GM12878 (cell line): ENCODE data around the gene IFT52. TPM values are rescaled to one million over a fixed set of nuclear protein-coding genes. Genes with fewer than 3 reads are reported as not detected.

Experiments
- ATAC-seq: fragments of 200-7000 bp; cut with Tn5 transposase; 3 replicates; pipeline ENCODE4 v1.9.1; 2020; ENCODE audit warnings: mild to moderate bottlenecking, moderate library complexity
- BruUV-seq: library from RNA; stranded (reverse); fragments of 400-500 nt; replicated peaks from 2 replicates; lab custom pipeline; 2021; lab: Mats Ljungman, UMichigan
- CTCF ChIA-PET: fragments of 300-600 bp; sonication (Branson Sonifier 250); formaldehyde crosslinking; extraction: SDS; loops from one replicate; lab custom pipeline; 2021; ENCODE audit warnings: inconsistent platforms; lab: Yijun Ruan, JAX
- POLR2A ChIA-PET: fragments of 350-600 bp; formaldehyde crosslinking; extraction: SDS; loops from one replicate; lab custom pipeline; 2021; ENCODE audit warnings: inconsistent platforms; lab: Charles Lee
- RAD21 ChIA-PET: fragments of 300-600 bp; sonication (Branson Sonifier 250); formaldehyde crosslinking; loops from one replicate; lab custom pipeline; 2023; ENCODE audit warnings: antibody characterized with exemption; ENCODE audit not compliant: unreplicated experiment; lab: Charles Lee
- SMC1A ChIA-PET: fragments of 300-600 bp; sonication (Branson Sonifier 250); formaldehyde crosslinking; loops from one replicate; lab custom pipeline; 2023; ENCODE audit not compliant: unreplicated experiment, uncharacterized antibody; lab: Charles Lee
- DNase-seq: peaks from one replicate; pipeline ENCODE4 v3.0.0-alpha.2; 2011; ENCODE audit warnings: low read depth, low spot score
- FAIRE-seq: peaks from 3 replicates; lab custom pipeline; 2011; peaks lifted over from hg19 to GRCh38; lab: Jason Lieb, UNC
- H2AFZ ChIP-seq: 2 replicates; pipeline ENCODE4 v1.6.0; 2011; ENCODE audit warnings: low read depth, low read length, control low read depth; ENCODE audit not compliant: control insufficient read depth
- H3K27ac ChIP-seq: 2 replicates; pipeline ENCODE4 v1.5.1; 2011; ENCODE audit warnings: control low read depth; ENCODE audit not compliant: control insufficient read depth, insufficient read depth
- H3K27me3 ChIP-seq, 2 experiments: replicated peaks in 1 of 2; 2 replicates each; pipeline versions ENCODE4 v1.6.0 to v1.6.1; 2011; ENCODE audit warnings: low read length in 1 of 2; ENCODE audit not compliant: control insufficient read depth in 2 of 2, insufficient read depth in 2 of 2
- H3K36me3 ChIP-seq, 2 experiments: 2 replicates each; pipeline ENCODE4 v1.5.1; 2011; ENCODE audit warnings: low read length in 1 of 2; ENCODE audit not compliant: control insufficient read depth in 2 of 2, insufficient read depth in 2 of 2
- H3K4me1 ChIP-seq: 2 replicates; pipeline ENCODE4 v1.6.1; 2011; ENCODE audit warnings: mild to moderate bottlenecking, low read length, moderate library complexity, mixed read lengths; ENCODE audit not compliant: control insufficient read depth, insufficient read depth
- H3K4me2 ChIP-seq: 2 replicates; pipeline ENCODE4 v1.6.0; 2011; ENCODE audit warnings: control low read depth; ENCODE audit not compliant: control insufficient read depth, insufficient read depth
- H3K4me3 ChIP-seq: fragments of 200-600 bp; sonication (generic); 2 replicates; pipeline ENCODE4 v1.5.1; 2016
- H3K79me2 ChIP-seq: 2 replicates; pipeline ENCODE4 v1.6.0; 2011; ENCODE audit warnings: low read length; ENCODE audit not compliant: control insufficient read depth, insufficient read depth
- H3K9ac ChIP-seq: 2 replicates; pipeline ENCODE4 v1.8.0; 2011; ENCODE audit warnings: low read length, control low read depth, mixed read lengths; ENCODE audit not compliant: control insufficient read depth, insufficient read depth
- H3K9me3 ChIP-seq: replicated peaks from 3 replicates; pipeline ENCODE4 v1.5.1; 2011; ENCODE audit warnings: mild to moderate bottlenecking, low read length; ENCODE audit not compliant: control insufficient read depth, insufficient read depth
- H4K20me1 ChIP-seq: 2 replicates; pipeline ENCODE4 v1.6.0; 2011; ENCODE audit not compliant: control insufficient read depth, insufficient read depth
- CREM ChIP-seq: IDR thresholded peaks from 2 replicates; pipeline ENCODE4 v1.6.1; 2014; ENCODE audit warnings: antibody characterized with exemption, low read depth
- KLF5 ChIP-seq: fragments of 450-650 bp; IDR thresholded peaks from 2 replicates; pipeline ENCODE4 v1.6.1; 2014; ENCODE audit warnings: mild to moderate bottlenecking; ENCODE audit not compliant: partially characterized antibody
- MXI1 ChIP-seq: fragments of 150-350 bp; IDR thresholded peaks from 2 replicates; pipeline ENCODE4 v1.6.1; 2011; ENCODE audit warnings: low read depth, mild to moderate bottlenecking, inconsistent platforms, low read length, improper control_type of control experiment
- MYB ChIP-seq: fragments of 150-350 bp; IDR thresholded peaks from 2 replicates; pipeline ENCODE4 v1.6.1; 2014; ENCODE audit warnings: mild to moderate bottlenecking, low read depth, low read length, borderline replicate concordance
- RELA ChIP-seq: fragments of 450-650 bp; IDR thresholded peaks from 2 replicates; pipeline ENCODE4 v1.8.0; 2014; ENCODE audit warnings: borderline replicate concordance; ENCODE audit not compliant: partially characterized antibody
- SREBF1 ChIP-seq: IDR thresholded peaks from 2 replicates; pipeline ENCODE4 v1.6.1; 2012; ENCODE audit warnings: mild to moderate bottlenecking, low read length
- TARDBP ChIP-seq: IDR thresholded peaks from 2 replicates; pipeline ENCODE4 v1.6.1; 2016; ENCODE audit warnings: borderline replicate concordance
- WRNIP1 ChIP-seq: IDR thresholded peaks from 2 replicates; pipeline ENCODE4 v1.6.1; 2011; ENCODE audit warnings: low read depth, low read length, improper control_type of control experiment, borderline replicate concordance
- YBX1 ChIP-seq: fragments of 450-650 bp; IDR thresholded peaks from 2 replicates; pipeline ENCODE4 v1.6.1; 2016; ENCODE audit warnings: antibody characterized with exemption
- ZZZ3 ChIP-seq: IDR thresholded peaks from 2 replicates; pipeline ENCODE4 v1.6.1; 2011; ENCODE audit warnings: low read depth; ENCODE audit not compliant: control insufficient read depth, insufficient read length
- WGBS: methylation state at CpG from one replicate; pipeline ENCODE4 v1.1.6; 2016; ENCODE audit warnings: low lambda C conversion rate; ENCODE audit not compliant: insufficient replicate concordance, insufficient coverage; ENCODE audit errors: missing lambda C conversion rate; 5-methylcytosine and 5-hydroxymethylcytosine counted together
- in situ Hi-C: fragments of 300-500 bp; cut with MboI; formaldehyde crosslinking; loops from 9 replicates; pipeline ENCODE4 v1.14.3; 2018; ENCODE audit warnings: mixed read lengths
- intact Hi-C: fragments of 100-400 bp; cut with micrococcal nuclease; formaldehyde crosslinking; loops from one replicate; pipeline ENCODE4 v1.14.2; 2022; ENCODE audit not compliant: unreplicated experiment
- polyA plus RNA-seq, 11 experiments: library from polyadenylated mRNA; depleted of rRNA in 4 of 11; unstranded in 6 of 11; stranded (reverse) in 5 of 11; fragments of >200 nt; fragmentation: Nextera tagmentation in 4 of 11; fragmentation: Illumina TruSeq in 1 of 11; extraction: Ambion mirVana in 4 of 11; extraction: Trizol in 1 of 11; gene quantifications; 1 replicate in 1 of 11; 2 replicates in 10 of 11; pipeline versions ENCODE4 v1.2.1 to v1.2.3, GENCODE V29; 2011 to 2016; ENCODE audit warnings: inconsistent platforms in 2 of 11, missing spikeins in 2 of 11, low read depth in 1 of 11
- total RNA-seq, 4 experiments: library from RNA; depleted of rRNA in 3 of 4; stranded (reverse); fragments of >200 nt in 3 of 4; fragmentation: Illumina TruSeq in 1 of 4; extraction: Trizol in 1 of 4; gene quantifications; 2 replicates each; pipeline versions ENCODE4 v1.2.1 to v1.2.3, GENCODE V29; 2013 to 2021
- TF ChIP-seq, protein P1 (sequence below): IDR thresholded peaks from 2 replicates; pipeline ENCODE4 v1.6.1; 2011; ENCODE audit warnings: low read depth, mild to moderate bottlenecking, low read length, moderate library complexity, borderline replicate concordance; ENCODE audit errors: extremely low read depth
- TF ChIP-seq, protein P2 (sequence below): fragments of 450-650 bp; IDR thresholded peaks from 2 replicates; pipeline ENCODE4 v1.6.1; 2017; ENCODE audit warnings: low read depth, mild to moderate bottlenecking, moderate library complexity
- TF ChIP-seq, protein P3 (sequence below): IDR thresholded peaks from 2 replicates; pipeline ENCODE4 v1.6.1; 2012; ENCODE audit warnings: improper control_type of control experiment, low read depth, low read length; ENCODE audit not compliant: insufficient replicate concordance
- TF ChIP-seq, protein P4 (sequence below), 3 experiments: IDR thresholded peaks in 2 of 3; conservative IDR thresholded peaks in 1 of 3; 2 replicates each; pipeline ENCODE4 v1.5.1; 2011; ENCODE audit warnings: low read depth in 3 of 3, low read length in 3 of 3, mild to moderate bottlenecking in 3 of 3, control low read depth in 2 of 3, moderate library complexity in 2 of 3, inconsistent platforms in 1 of 3, mixed read lengths in 1 of 3; ENCODE audit not compliant: control insufficient read depth in 2 of 3, insufficient read depth in 1 of 3; ENCODE audit errors: extremely low read depth in 1 of 3

IFT52 gene
- total and polyA plus RNA-seq, 10 of the 15 experiments (the other 5 are each of a cell fraction or from before 2014, with no cell fraction given), result 18.1 to 30.5 (median 26.0) TPM

DNA sequence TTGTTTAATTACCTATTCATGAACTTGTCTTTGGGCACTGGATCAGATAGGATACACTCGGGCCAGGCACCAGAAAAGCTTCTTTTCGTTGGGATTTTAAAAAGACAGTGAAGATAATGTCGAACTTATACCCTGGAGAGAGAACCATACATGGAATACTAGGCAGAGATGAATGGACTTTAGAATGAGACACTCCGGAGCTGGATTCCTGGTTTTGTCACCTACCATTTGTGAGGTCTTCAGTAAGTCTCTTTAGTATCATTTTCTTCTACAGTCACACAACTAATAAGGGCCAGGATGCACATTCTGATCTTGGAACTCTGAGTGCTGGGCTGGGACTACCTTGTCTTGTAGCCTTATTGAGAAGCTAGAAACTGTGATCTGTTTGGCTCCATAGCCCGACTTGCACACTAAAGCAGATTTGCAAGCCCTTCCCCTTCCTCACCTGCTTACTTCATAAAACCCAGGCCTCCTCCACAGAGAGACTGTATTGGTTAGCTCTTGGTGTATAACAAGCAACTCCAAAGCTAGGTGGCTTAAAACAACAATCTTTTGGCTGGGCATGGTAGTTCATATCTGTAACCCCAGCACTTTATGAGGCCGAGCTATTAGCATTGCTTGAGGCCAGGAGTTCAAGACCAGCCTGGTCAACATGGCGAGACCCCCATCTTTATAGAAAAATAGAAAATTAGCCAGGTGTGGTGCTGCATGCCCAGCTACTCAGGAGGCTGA is 7.4 kb upstream of the IFT52 start:
- ChIA-PET POLR2A (interaction anchor here (1.2 kb wide), 1 partner anchor 21 kb away, joined by 3 read pairs; no protein-coding TSS in a partner anchor), CTCF (interaction anchor here (1.1 to 1.6 kb wide), 3 partner anchors 25 to 141 kb away, joined by 3 to 6 read pairs (median 5); partner anchors contain the start of gene SGK2), RAD21 (no interaction called here), SMC1A (interaction anchor here (0.6 to 0.7 kb wide), 2 partner anchors 56 to 166 kb away, joined by 3 to 4 read pairs; no protein-coding TSS in a partner anchor)
- WGBS, result 43% methylated on average over 7 of the region's 7 CpGs
- TF ChIP-seq, protein P1, sequence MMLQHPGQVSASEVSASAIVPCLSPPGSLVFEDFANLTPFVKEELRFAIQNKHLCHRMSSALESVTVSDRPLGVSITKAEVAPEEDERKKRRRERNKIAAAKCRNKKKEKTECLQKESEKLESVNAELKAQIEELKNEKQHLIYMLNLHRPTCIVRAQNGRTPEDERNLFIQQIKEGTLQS, result no peak
- TF ChIP-seq, protein P2, sequence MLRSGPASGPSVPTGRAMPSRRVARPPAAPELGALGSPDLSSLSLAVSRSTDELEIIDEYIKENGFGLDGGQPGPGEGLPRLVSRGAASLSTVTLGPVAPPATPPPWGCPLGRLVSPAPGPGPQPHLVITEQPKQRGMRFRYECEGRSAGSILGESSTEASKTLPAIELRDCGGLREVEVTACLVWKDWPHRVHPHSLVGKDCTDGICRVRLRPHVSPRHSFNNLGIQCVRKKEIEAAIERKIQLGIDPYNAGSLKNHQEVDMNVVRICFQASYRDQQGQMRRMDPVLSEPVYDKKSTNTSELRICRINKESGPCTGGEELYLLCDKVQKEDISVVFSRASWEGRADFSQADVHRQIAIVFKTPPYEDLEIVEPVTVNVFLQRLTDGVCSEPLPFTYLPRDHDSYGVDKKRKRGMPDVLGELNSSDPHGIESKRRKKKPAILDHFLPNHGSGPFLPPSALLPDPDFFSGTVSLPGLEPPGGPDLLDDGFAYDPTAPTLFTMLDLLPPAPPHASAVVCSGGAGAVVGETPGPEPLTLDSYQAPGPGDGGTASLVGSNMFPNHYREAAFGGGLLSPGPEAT, result no peak
- TF ChIP-seq SREBF1, result no peak
- TF ChIP-seq RELA, result no peak
- no peak for TF ChIP-seq CREM
- TF ChIP-seq, protein P3, sequence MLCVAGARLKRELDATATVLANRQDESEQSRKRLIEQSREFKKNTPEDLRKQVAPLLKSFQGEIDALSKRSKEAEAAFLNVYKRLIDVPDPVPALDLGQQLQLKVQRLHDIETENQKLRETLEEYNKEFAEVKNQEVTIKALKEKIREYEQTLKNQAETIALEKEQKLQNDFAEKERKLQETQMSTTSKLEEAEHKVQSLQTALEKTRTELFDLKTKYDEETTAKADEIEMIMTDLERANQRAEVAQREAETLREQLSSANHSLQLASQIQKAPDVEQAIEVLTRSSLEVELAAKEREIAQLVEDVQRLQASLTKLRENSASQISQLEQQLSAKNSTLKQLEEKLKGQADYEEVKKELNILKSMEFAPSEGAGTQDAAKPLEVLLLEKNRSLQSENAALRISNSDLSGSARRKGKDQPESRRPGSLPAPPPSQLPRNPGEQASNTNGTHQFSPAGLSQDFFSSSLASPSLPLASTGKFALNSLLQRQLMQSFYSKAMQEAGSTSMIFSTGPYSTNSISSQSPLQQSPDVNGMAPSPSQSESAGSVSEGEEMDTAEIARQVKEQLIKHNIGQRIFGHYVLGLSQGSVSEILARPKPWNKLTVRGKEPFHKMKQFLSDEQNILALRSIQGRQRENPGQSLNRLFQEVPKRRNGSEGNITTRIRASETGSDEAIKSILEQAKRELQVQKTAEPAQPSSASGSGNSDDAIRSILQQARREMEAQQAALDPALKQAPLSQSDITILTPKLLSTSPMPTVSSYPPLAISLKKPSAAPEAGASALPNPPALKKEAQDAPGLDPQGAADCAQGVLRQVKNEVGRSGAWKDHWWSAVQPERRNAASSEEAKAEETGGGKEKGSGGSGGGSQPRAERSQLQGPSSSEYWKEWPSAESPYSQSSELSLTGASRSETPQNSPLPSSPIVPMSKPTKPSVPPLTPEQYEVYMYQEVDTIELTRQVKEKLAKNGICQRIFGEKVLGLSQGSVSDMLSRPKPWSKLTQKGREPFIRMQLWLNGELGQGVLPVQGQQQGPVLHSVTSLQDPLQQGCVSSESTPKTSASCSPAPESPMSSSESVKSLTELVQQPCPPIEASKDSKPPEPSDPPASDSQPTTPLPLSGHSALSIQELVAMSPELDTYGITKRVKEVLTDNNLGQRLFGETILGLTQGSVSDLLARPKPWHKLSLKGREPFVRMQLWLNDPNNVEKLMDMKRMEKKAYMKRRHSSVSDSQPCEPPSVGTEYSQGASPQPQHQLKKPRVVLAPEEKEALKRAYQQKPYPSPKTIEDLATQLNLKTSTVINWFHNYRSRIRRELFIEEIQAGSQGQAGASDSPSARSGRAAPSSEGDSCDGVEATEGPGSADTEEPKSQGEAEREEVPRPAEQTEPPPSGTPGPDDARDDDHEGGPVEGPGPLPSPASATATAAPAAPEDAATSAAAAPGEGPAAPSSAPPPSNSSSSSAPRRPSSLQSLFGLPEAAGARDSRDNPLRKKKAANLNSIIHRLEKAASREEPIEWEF, result no peak
- no peak for TF ChIP-seq MYB
- no peak for TF ChIP-seq ZZZ3
- TF ChIP-seq, protein P4, sequence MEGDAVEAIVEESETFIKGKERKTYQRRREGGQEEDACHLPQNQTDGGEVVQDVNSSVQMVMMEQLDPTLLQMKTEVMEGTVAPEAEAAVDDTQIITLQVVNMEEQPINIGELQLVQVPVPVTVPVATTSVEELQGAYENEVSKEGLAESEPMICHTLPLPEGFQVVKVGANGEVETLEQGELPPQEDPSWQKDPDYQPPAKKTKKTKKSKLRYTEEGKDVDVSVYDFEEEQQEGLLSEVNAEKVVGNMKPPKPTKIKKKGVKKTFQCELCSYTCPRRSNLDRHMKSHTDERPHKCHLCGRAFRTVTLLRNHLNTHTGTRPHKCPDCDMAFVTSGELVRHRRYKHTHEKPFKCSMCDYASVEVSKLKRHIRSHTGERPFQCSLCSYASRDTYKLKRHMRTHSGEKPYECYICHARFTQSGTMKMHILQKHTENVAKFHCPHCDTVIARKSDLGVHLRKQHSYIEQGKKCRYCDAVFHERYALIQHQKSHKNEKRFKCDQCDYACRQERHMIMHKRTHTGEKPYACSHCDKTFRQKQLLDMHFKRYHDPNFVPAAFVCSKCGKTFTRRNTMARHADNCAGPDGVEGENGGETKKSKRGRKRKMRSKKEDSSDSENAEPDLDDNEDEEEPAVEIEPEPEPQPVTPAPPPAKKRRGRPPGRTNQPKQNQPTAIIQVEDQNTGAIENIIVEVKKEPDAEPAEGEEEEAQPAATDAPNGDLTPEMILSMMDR (IDR thresholded peaks at IDR 0.05 in 2 of 3, conservative IDR thresholded peaks at IDR 0.05 in 1 of 3; ENCODE audit: control insufficient read depth in 2 of 3, extremely low read depth in 1 of 3, insufficient read depth in 1 of 3, low read depth in 3 of 3, low read length in 3 of 3), result no peak
- no peak for TF ChIP-seq YBX1
- no peak for TF ChIP-seq TARDBP
- TF ChIP-seq MXI1, result no peak
- no peak for TF ChIP-seq KLF5
- no peak for TF ChIP-seq WRNIP1
- FAIRE-seq, result no peak
- no peak overlapping the region for H3K27ac ChIP-seq
- no peak for DNase-seq
- ATAC-seq, result no peak
- H2AFZ ChIP-seq, result no peak overlapping the region
- no peaks in the 10 kb centered on the region for H3K4me1 ChIP-seq
- H3K36me3 ChIP-seq, result no peaks in the 10 kb centered on the region
- no TSS peak for BruUV-seq
- H3K4me3 ChIP-seq, result no peak overlapping the region
- intact Hi-C loops, result no loop called here
- H3K9me3 ChIP-seq, result no peaks in the 10 kb centered on the region
- in situ Hi-C loops, result no loop called here
- H3K4me2 ChIP-seq, result no peak overlapping the region
- no peaks in the 10 kb centered on the region for H4K20me1 ChIP-seq
- H3K9ac ChIP-seq, result no peak overlapping the region
- H3K27me3 ChIP-seq, result no peaks in the 10 kb centered on the region
- no peaks in the 10 kb centered on the region for H3K79me2 ChIP-seq
